Measurements from ENCODE around the gene KIF20A. TPM values are rescaled to one million over a fixed set of nuclear protein-coding genes. Genes with fewer than 3 reads are reported as not detected.

Gene KIF20A
- total RNA-seq, 1 experiment from 2014 or later, result 119 TPM

DNA sequence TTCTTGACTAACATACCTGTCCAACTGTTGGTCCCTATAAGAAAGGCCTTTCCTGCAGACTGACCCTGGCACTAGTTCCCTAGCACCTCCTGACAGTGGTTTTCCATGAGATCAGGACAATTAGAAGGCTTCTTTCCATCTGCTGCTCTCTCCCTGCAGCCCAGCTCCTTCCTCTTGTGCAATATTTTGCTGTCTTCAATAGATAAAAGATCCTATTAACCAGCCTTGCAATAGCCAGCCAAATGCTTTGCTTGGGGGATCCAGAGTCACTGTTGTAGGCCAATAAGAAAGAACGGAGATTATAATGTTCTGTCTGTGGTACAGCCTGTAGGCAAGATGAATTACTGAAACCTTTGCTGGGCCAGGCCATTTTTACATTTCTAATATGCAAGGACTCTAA is 21.3 kb upstream of the KIF20A start:
- Histone ChIP-seq H3K4me1 (ENCODE audit: insufficient read depth, low read length, poor library complexity, severe bottlenecking) (no peaks in the 10 kb centered on the region), H3K9me3 (ENCODE audit: low read depth, low read length, poor library complexity, severe bottlenecking) (no peaks in the 10 kb centered on the region), H3K27me3 (replicated peaks; ENCODE audit: insufficient read depth, low read depth, low read length, poor library complexity) (no peaks in the 10 kb centered on the region), H3K36me3 (ENCODE audit: insufficient read depth, low read length, poor library complexity, severe bottlenecking) (peaks cover 62% of the 10 kb centered on the region), H3K4me3 (ENCODE audit: low read depth, low read length, poor library complexity, severe bottlenecking) (no peak overlapping the region), H3K27ac (ENCODE audit: low read depth, low read length, poor library complexity, severe bottlenecking) (no peak overlapping the region)
- no peak for DNase-seq (ENCODE audit: low spot score)
- POLR2A ChIA-PET (ENCODE audit: low non-redundant PET), result no interaction called here
- intact Hi-C loops (cut with micrococcal nuclease; ENCODE audit: unreplicated experiment), result no loop called here
- CTCF ChIA-PET, result no interaction called here
- no TSS peak for BruUV-seq (replicated peaks)
- TF ChIP-seq EZH2 (IDR thresholded peaks at IDR 0.05; ENCODE audit: borderline replicate concordance, low read depth, low read length, poor library complexity, severe bottlenecking), result no peak
- TF ChIP-seq, protein P1, sequence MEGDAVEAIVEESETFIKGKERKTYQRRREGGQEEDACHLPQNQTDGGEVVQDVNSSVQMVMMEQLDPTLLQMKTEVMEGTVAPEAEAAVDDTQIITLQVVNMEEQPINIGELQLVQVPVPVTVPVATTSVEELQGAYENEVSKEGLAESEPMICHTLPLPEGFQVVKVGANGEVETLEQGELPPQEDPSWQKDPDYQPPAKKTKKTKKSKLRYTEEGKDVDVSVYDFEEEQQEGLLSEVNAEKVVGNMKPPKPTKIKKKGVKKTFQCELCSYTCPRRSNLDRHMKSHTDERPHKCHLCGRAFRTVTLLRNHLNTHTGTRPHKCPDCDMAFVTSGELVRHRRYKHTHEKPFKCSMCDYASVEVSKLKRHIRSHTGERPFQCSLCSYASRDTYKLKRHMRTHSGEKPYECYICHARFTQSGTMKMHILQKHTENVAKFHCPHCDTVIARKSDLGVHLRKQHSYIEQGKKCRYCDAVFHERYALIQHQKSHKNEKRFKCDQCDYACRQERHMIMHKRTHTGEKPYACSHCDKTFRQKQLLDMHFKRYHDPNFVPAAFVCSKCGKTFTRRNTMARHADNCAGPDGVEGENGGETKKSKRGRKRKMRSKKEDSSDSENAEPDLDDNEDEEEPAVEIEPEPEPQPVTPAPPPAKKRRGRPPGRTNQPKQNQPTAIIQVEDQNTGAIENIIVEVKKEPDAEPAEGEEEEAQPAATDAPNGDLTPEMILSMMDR (conservative IDR thresholded peaks at IDR 0.05; ENCODE audit: low read depth, low read length), result no peak

GRCh38 chr5:138159666-138160065 is 19.2 kb upstream of the KIF20A start:
- Histone ChIP-seq H3K27ac (ENCODE audit: low read depth, low read length, poor library complexity, severe bottlenecking) (no peak overlapping the region), H3K27me3 (replicated peaks; ENCODE audit: insufficient read depth, low read depth, low read length, poor library complexity) (no peaks in the 10 kb centered on the region), H3K4me1 (ENCODE audit: insufficient read depth, low read length, poor library complexity, severe bottlenecking) (no peaks in the 10 kb centered on the region), H3K36me3 (ENCODE audit: insufficient read depth, low read length, poor library complexity, severe bottlenecking) (peaks cover 82% of the 10 kb centered on the region), H3K4me3 (ENCODE audit: low read depth, low read length, poor library complexity, severe bottlenecking) (no peak overlapping the region), H3K9me3 (ENCODE audit: low read depth, low read length, poor library complexity, severe bottlenecking) (no peaks in the 10 kb centered on the region)
- POLR2A ChIA-PET (ENCODE audit: low non-redundant PET), result no interaction called here
- TF ChIP-seq, protein P1 (conservative IDR thresholded peaks at IDR 0.05; ENCODE audit: low read depth, low read length), result no peak
- no peak for TF ChIP-seq EZH2 (IDR thresholded peaks at IDR 0.05; ENCODE audit: borderline replicate concordance, low read depth, low read length, poor library complexity, severe bottlenecking)
- DNase-seq (ENCODE audit: low spot score), result no peak
- CTCF ChIA-PET, result no interaction called here
- no TSS peak for BruUV-seq (replicated peaks)
- intact Hi-C loops (cut with micrococcal nuclease; ENCODE audit: unreplicated experiment), result no loop called here

DNA sequence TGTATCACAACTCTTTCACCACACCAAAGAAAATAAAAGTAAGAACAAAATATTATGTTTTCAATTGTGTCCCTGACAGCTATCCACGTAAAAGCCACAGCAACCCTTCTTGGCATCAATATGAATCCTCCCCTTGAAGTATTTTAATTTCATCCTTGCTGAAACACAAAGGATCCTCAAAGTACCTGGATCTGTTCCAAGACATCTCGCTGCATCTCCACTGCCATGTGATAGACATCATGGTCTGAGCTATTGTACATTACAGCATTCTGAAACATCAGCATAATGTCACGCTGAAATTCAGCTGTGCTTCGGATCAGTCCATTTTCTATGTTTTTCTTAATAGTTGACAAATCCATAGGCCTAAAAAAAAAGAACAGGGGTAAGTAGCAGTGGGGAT is 18.2 kb upstream of the KIF20A start:
- Histone ChIP-seq H3K36me3 (ENCODE audit: insufficient read depth, low read length, poor library complexity, severe bottlenecking) (peaks cover 92% of the 10 kb centered on the region), H3K27me3 (replicated peaks; ENCODE audit: insufficient read depth, low read depth, low read length, poor library complexity) (no peaks in the 10 kb centered on the region), H3K27ac (ENCODE audit: low read depth, low read length, poor library complexity, severe bottlenecking) (no peak overlapping the region), H3K4me3 (ENCODE audit: low read depth, low read length, poor library complexity, severe bottlenecking) (no peak overlapping the region), H3K4me1 (ENCODE audit: insufficient read depth, low read length, poor library complexity, severe bottlenecking) (no peaks in the 10 kb centered on the region), H3K9me3 (ENCODE audit: low read depth, low read length, poor library complexity, severe bottlenecking) (no peaks in the 10 kb centered on the region)
- TF ChIP-seq, protein P1 (conservative IDR thresholded peaks at IDR 0.05; ENCODE audit: low read depth, low read length), result no peak
- no peak for TF ChIP-seq EZH2 (IDR thresholded peaks at IDR 0.05; ENCODE audit: borderline replicate concordance, low read depth, low read length, poor library complexity, severe bottlenecking)
- ChIA-PET POLR2A (ENCODE audit: low non-redundant PET) (interaction anchor here (0.6 kb wide), 1 partner anchor 349 kb away, joined by 5 read pairs; no protein-coding TSS in a partner anchor), CTCF (no interaction called here)
- intact Hi-C loops (cut with micrococcal nuclease; ENCODE audit: unreplicated experiment), result no loop called here
- no TSS peak for BruUV-seq (replicated peaks)
- DNase-seq (ENCODE audit: low spot score), result no peak

All from A673 (cell line).